Endothelial cell (in vitro differentiated cells): ENCODE results near the gene OR5V1. TPM values are rescaled to one million over a fixed set of nuclear protein-coding genes. Genes with fewer than 3 reads are reported as not detected.

Experiments
- total RNA-seq: library from RNA; stranded (reverse); fragmentation: NEBNext Ultra II Directional; extraction: Animal tissue kit (Norgen Biotek cat#: 25700); gene quantifications from one replicate; pipeline ENCODE4 v1.2.1, GENCODE V29; 2021; ENCODE audit not compliant: unreplicated experiment

The OR5V1 gene
- total RNA-seq, 1 donor from 2014 or later = not detected

Other genes starting within 250 kb of the OR5V1 start
- not detected for gene OR2J2, start 198.0 kb downstream of the OR5V1 start, total RNA-seq
- gene OR14J1, start 67.2 kb downstream of the OR5V1 start, total RNA-seq = 0.10 TPM
- not detected for gene OR12D3, start 6.4 kb upstream of the OR5V1 start, total RNA-seq
- not detected for gene OR12D2, start 26.8 kb upstream of the OR5V1 start, total RNA-seq
- gene OR12D1, start 46.1 kb upstream of the OR5V1 start, total RNA-seq = not detected
- not detected for gene OR10C1, start 70.4 kb upstream of the OR5V1 start, total RNA-seq
- not detected for gene OR11A1, start 88.2 kb upstream of the OR5V1 start, total RNA-seq
- not detected for gene OR2H1, start 88.3 kb upstream of the OR5V1 start, total RNA-seq
- gene MAS1L, start 119.1 kb upstream of the OR5V1 start, total RNA-seq = not detected
- not detected for gene UBD, start 190.9 kb upstream of the OR5V1 start, total RNA-seq
- gene OR2H2, start 216.3 kb upstream of the OR5V1 start, total RNA-seq = not detected